GM20431 (cell line): Measurements from ENCODE around the gene LGMN.
"Not testable (repeated sequence)": the region's sequence is repeated elsewhere in the genome, so short reads cannot be mapped to it uniquely, and the experiment has no call there.

Source experiments
- in situ Hi-C: fragments of 300-500 bp; cut with MseI, MboI; formaldehyde crosslinking; loops from one replicate; pipeline ENCODE4 v1.15.0; 2020; ENCODE audit warnings: low sequenced_read_pairs; ENCODE audit not compliant: unreplicated experiment

LGMN gene

DNA sequence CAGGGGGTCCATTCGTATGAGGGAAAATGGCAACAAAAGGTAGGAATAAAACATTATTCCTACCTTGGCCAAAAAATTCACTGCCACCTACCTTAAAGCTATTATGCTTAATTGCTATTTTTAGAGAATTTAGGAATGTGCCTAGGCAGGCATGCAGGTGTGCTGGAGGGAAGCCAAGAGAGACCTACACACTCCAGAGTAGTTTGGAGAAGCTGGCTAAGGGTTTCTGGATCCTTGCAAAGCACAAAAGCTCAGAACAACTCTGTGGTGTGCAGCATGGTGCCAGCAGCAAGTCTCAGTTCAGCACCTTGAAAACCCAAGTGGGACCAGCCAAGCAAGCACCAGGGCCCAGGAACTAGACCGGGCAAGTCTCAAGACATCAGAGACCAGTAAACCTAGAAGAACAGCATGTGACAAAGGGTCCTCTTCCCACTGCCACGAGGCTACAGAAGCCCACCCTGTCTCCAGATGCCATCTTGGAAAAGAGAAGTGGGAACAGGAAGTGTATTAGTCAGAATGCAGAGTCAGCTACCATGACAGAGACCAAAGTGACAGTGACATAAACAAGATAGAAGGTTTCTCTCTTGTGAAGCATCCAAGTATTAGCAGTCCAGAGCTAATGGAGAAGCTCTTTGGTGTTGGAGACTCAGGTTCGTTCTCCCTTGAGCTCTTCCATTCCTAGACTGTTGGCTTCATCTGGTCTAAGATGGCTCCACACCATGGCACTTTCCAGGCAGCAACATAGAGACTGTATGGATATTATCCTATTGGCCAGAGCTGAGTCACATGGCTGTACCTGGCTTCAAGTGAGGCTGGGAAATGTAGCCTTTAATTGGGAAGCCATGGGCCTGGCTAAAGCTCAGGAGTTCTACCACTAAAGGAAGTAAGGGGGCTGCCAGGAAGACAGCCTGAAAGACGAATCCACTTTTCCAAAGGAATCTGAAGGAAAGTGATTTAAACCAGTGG is 15.5 kb upstream of the LGMN start:
- in situ Hi-C loops = not testable (repeated sequence)

- in situ Hi-C loops = no loop called here
Measured at GRCh38 chr14:92760524-92760805, 12.0 kb upstream of the LGMN start.

DNA sequence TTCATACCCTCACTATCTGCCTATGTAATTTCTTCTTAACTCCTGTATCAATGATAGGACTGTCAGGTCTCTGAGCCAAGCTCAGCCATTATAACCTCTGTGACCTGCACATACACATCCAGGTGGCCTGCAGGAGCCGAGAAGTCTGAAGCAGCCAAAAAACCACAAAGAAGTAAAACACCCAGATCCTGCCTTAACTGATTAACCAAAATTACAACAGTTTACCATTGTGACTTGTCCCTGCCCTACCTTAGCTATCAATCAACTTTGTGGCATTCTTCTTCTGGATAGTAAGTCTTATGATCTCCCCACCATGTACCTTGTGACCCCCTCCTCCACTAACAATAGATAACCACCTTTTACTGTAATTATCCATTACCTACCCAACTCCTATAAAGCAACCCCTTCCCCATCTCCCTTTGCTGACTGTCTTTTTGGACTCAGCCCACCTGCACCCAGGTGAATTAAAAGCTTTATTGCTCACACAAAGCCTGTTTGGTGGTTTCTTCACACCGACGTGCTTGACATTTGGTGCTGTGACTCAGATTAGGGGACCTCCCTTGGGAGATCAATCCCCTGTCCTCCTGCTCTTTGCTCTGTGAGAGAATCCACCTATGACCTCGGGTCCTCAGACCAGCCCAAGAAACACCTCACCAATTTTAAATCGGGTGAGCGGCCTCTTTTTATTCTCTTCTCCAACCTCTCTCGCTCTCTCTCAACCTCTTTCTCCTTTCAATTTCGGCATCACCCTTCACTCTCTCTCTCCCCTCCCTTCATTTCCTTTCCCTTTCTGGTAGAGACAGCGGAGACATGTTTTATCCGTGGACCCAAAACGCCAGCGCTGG is 11.5 kb upstream of the LGMN start:
- in situ Hi-C loops = no loop called here

- in situ Hi-C loops = no loop called here
Measured at GRCh38 chr14:92759300-92759678, 10.9 kb upstream of the LGMN start.

DNA sequence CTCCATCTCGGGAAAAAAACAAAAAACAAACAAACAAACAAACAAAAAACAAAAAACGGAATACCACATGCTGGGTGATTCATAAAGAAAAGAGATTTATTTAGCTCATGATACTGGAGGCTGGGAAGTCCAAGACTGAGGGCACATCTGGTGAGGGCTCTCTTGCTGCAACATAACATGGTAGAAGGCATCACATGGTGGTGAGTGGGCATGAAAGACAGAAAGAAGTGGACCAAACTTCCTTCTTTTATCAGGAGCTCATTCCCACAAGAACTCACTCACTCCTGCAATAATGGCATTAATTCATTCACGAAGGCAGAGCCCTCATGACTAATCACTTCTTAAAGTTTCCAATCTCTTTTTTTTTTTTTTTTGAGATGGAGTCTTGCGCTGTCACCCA is 8.0 kb upstream of the LGMN start:
- in situ Hi-C loops = no loop called here

- in situ Hi-C loops = no loop called here
Measured at GRCh38 chr14:92755495-92755894, 7.1 kb upstream of the LGMN start.

DNA sequence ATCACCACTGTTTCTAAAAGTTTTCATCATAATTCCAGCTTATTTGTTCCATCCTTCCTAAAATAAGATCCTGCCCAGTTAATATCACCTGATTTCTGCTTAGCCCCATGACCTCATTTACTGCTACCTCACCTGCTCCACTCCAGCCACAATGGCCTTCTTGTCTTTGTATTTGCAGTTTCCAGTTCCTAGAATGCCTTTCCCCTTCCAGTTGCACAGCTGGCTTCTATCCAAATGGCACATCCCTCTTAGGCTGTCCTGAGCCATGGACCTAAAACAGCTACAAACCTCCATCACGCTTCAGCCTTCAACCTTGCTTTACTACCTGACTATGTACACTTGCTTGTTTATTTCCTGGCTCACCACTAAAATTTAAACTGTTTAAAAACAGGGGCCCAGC is 6.5 kb upstream of the LGMN start:
- in situ Hi-C loops = no loop called here

GRCh38 chr14:92753250-92753649 is 4.8 kb upstream of the LGMN start:
- in situ Hi-C loops = no loop called here

- in situ Hi-C loops = no loop called here
Measured at GRCh38 chr14:92751819-92752218, 3.4 kb upstream of the LGMN start.

- in situ Hi-C loops = no loop called here
Measured at GRCh38 chr14:92750994-92751400, 2.6 kb upstream of the LGMN start.

DNA sequence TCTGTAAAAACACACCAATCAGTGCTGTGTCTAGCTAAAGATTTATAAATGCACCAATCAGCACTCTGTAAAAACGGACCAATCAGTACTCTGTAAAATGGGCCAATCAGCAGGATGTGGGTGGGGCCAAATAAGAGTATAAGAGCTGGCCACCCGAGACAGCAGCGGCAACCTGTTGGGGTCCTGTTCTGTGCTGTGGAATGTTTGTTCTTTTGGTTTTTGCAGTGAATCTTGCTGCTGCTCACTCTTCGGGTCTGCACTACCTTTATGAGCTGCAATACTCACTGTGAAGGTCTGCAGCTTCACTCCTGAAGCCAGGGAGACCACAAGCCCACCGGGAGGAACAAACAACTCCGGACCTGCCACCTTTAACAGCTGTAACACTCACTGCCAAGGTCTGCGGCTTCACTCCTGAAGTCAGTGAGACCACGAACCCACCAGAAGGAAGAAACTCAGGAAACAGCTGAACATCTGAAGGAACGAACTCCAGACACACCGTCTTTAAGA is 1.8 kb upstream of the LGMN start:
- in situ Hi-C loops = not testable (repeated sequence)

GRCh38 chr14:92747701-92748258 is 647 bp downstream of the LGMN start:
- in situ Hi-C loops = no loop called here

- in situ Hi-C loops = no loop called here
Measured at GRCh38 chr14:92744198-92744597, 4.2 kb downstream of the LGMN start.

GRCh38 chr14:92740440-92740839 is 8.0 kb downstream of the LGMN start:
- in situ Hi-C loops = no loop called here

- in situ Hi-C loops = no loop called here
Measured at GRCh38 chr14:92737619-92738188, 10.7 kb downstream of the LGMN start.

- in situ Hi-C loops = no loop called here
Measured at GRCh38 chr14:92737206-92737605, 11.2 kb downstream of the LGMN start.

- in situ Hi-C loops = no loop called here
Measured at GRCh38 chr14:92735344-92735743, 13.1 kb downstream of the LGMN start.

DNA sequence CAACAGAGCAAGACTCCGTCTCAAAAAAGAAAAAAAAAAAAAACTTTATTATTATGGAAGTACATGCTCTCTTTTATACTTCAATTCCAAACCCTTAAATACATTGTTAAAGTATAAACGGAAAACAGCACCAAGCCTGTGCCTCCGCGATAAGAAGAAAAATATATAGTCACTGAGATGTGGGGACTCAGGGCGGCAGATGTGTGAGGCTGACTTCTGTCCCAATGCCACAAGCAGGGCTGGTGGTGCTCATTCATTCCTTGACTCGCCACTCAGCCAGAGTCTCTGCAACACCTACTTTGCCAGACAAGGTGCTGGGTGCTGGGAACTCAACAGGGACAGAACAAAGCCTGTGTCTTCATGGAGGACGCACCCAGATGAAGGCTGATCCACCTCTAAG is 13.8 kb downstream of the LGMN start:
- in situ Hi-C loops = no loop called here

DNA sequence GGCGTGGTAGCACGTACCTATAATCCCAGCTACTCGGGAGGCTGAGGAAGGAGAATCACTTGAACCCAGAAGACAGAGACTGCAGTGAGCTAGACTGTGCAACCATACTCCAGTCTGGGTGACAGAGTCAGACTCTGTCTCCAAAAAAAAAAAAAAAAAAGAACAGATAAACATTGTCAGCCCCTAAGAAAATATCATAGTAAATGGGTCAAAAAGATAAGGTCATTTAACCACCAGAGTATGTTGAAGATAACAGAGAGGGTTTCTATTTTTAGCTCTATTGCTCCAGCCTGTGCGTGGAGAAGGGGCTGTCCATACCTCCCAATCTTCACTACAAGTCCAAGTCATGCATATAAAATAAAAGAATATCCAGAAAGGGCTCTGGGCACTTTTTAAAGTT is 15.4 kb downstream of the LGMN start:
- in situ Hi-C loops = no loop called here

DNA sequence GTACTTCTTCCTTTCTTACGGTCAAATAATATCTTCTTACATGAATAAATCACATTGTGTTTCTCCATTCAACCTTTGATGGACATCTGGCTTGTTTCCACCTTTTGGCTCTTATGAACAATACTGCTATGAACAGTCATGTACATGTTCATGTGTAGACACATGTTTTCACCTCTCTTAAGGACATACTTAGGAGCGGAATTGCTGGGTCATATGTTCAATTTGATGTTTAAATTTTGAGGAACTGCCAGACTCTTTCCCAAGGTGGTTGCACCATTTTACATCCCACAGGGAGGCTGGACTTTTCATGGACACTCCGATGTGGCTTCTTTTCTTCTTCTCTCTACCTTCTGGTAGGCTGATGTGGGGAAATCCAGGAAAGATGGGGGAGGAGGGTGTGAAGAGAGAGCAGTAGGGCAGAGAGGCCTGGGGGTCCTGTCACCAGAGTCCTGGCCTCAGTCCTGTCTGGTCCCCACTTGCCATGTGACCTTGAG is 16.8 kb downstream of the LGMN start:
- in situ Hi-C loops = no loop called here
